Activated CD8-positive, alpha-beta T cell treated with anti-CD3 and anti-CD28 coated beads for 36 hours (primary cell): Measurements from ENCODE around the gene RCAN1. TPM values are rescaled to one million over a fixed set of nuclear protein-coding genes. Genes with fewer than 3 reads are reported as not detected.
A peak's percentile ranks its signal among the peaks of the same experiment; 100 is the strongest.

ENCODE experiments used
- ATAC-seq: fragments of 200-7000 bp; cut with Tn5 transposase; one replicate; pipeline ENCODE4 v1.10.0; 2021; ENCODE audit warnings: mild to moderate bottlenecking, moderate library complexity
- CTCF ChIA-PET: fragments of 350-600 bp; sonication (Branson Sonifier 250); formaldehyde crosslinking; loops from one replicate; lab custom pipeline; 2021; ENCODE audit warnings: antibody characterized with exemption; lab: Charles Lee
- POLR2A ChIA-PET: fragments of 350-600 bp; sonication (Branson Sonifier 250); formaldehyde crosslinking; loops from one replicate; lab custom pipeline; 2021; ENCODE audit warnings: antibody characterized with exemption; lab: Charles Lee
- DNase-seq: peaks from one replicate; pipeline ENCODE4 v3.0.0-alpha.2; 2020
- H3K27ac Mint-ChIP-seq: one replicate; pipeline ENCODE4 v1.8.0; 2021; ENCODE audit warnings: mild to moderate bottlenecking, mixed read lengths
- H3K27me3 Mint-ChIP-seq: one replicate; pipeline ENCODE4 v1.8.0; 2021; ENCODE audit warnings: mixed read lengths
- H3K36me3 Mint-ChIP-seq: one replicate; pipeline ENCODE4 v1.8.0; 2021; ENCODE audit warnings: low read depth, mixed read lengths
- H3K4me1 Mint-ChIP-seq: one replicate; pipeline ENCODE4 v1.8.0; 2021; ENCODE audit warnings: low read depth, mixed read lengths
- H3K4me3 Mint-ChIP-seq: one replicate; pipeline ENCODE4 v1.8.0; 2021; ENCODE audit warnings: mild to moderate bottlenecking, moderate library complexity, mixed read lengths
- H3K9me3 Mint-ChIP-seq: one replicate; pipeline ENCODE4 v1.8.0; 2021; ENCODE audit warnings: mixed read lengths
- CTCF ChIP-seq: fragments of 200-600 bp; IDR thresholded peaks from one replicate; pipeline ENCODE4 v1.8.0; 2022; ENCODE audit warnings: antibody characterized with exemption, mild to moderate bottlenecking
- intact Hi-C: fragments of 100-400 bp; cut with micrococcal nuclease; formaldehyde crosslinking; loops from one replicate; pipeline ENCODE4 v1.10.0; 2022
- total RNA-seq, 2 experiments: library from RNA; stranded (reverse); gene quantifications; one replicate each; pipeline ENCODE4 v1.2.3, GENCODE V29; 2021

The RCAN1 gene
- total RNA-seq, 2 experiments from 2014 or later: 6.1 to 7.8 TPM

- CTCF ChIA-PET: no interaction called here
- Mint-ChIP-seq H3K27me3 (no peaks in the 10 kb centered on the region), H3K27ac (no peak overlapping the region), H3K4me1 (peaks cover 17% of the 10 kb centered on the region), H3K36me3 (peaks cover 5% of the 10 kb centered on the region), H3K9me3 (peaks cover 10% of the 10 kb centered on the region), H3K4me3 (no peak overlapping the region)
- ATAC-seq (no peak), DNase-seq (no peak)
- intact Hi-C loops: no loop called here
- no peak for TF ChIP-seq CTCF
- POLR2A ChIA-PET: no interaction called here
Observed at GRCh38 chr21:34583926-34584563, 30.9 kb downstream of the RCAN1 start.

- no peaks in the 10 kb centered on the region for H3K27me3 Mint-ChIP-seq
- TF ChIP-seq CTCF: no peak
- DNase-seq (peak; percentile 19), ATAC-seq (peak; percentile 67)
- ChIA-PET CTCF (interaction anchor here (0.9 to 1.4 kb wide), 8 partner anchors 10 to 72 kb away, joined by 3 to 10 read pairs (median 3); no protein-coding TSS in a partner anchor), POLR2A (no interaction called here)
- peaks cover 1% of the 10 kb centered on the region for H3K9me3 Mint-ChIP-seq
- peak overlapping the region; percentile 9 for H3K27ac Mint-ChIP-seq
- H3K4me3 Mint-ChIP-seq: no peak overlapping the region
- H3K4me1 Mint-ChIP-seq: peaks cover 17% of the 10 kb centered on the region
- intact Hi-C loops: no loop called here
- H3K36me3 Mint-ChIP-seq: peaks cover 1% of the 10 kb centered on the region
Observed at GRCh38 chr21:34582506-34583150, 32.3 kb downstream of the RCAN1 start.

- no peaks in the 10 kb centered on the region for H3K9me3 Mint-ChIP-seq
- CTCF ChIA-PET: interaction anchor here (1.0 kb wide), 1 partner anchor 656 kb away, joined by 3 read pairs; no protein-coding TSS in a partner anchor
- no peaks in the 10 kb centered on the region for H3K36me3 Mint-ChIP-seq
- intact Hi-C loops: no loop called here
- DNase-seq (no peak), ATAC-seq (no peak)
- no peak overlapping the region for H3K27ac Mint-ChIP-seq
- peaks cover 17% of the 10 kb centered on the region for H3K4me1 Mint-ChIP-seq
- POLR2A ChIA-PET: no interaction called here
- H3K4me3 Mint-ChIP-seq: no peak overlapping the region
- no peak for TF ChIP-seq CTCF
- H3K27me3 Mint-ChIP-seq: no peaks in the 10 kb centered on the region
Observed at GRCh38 chr21:34580181-34580700, 34.7 kb downstream of the RCAN1 start.

GRCh38 chr21:34579411-34579810 is 35.5 kb downstream of the RCAN1 start:
- Mint-ChIP-seq H3K36me3 (no peaks in the 10 kb centered on the region), H3K9me3 (no peaks in the 10 kb centered on the region), H3K27me3 (no peaks in the 10 kb centered on the region), H3K27ac (no peak overlapping the region), H3K4me3 (no peak overlapping the region), H3K4me1 (peaks cover 15% of the 10 kb centered on the region)
- CTCF ChIA-PET: no interaction called here
- POLR2A ChIA-PET: no interaction called here
- intact Hi-C loops: no loop called here
- ATAC-seq (peak; percentile 60), DNase-seq (no peak)
- TF ChIP-seq CTCF: no peak

- DNase-seq: no peak
- Mint-ChIP-seq H3K36me3 (peaks cover 6% of the 10 kb centered on the region), H3K4me3 (no peak overlapping the region), H3K27me3 (no peaks in the 10 kb centered on the region), H3K4me1 (peaks cover 5% of the 10 kb centered on the region), H3K27ac (no peak overlapping the region), H3K9me3 (peaks cover 6% of the 10 kb centered on the region)
- intact Hi-C loops: no loop called here
- CTCF ChIA-PET: interaction anchor here (0.6 to 1.5 kb wide), 6 partner anchors 17 to 1868 kb away, joined by 3 to 4 read pairs (median 3); no protein-coding TSS in a partner anchor
- TF ChIP-seq CTCF: no peak
- no peak for ATAC-seq
- POLR2A ChIA-PET: no interaction called here
Observed at GRCh38 chr21:34576041-34576511, 38.8 kb downstream of the RCAN1 start.
